Activated CD4-positive, alpha-beta T cell treated with anti-CD3 and anti-CD28 coated beads, Interleukin-2, Interleukin-6, amounts not matched to agents 100 ng/mL and 50 ng/mL, durations not matched to agents 16 hours and 8 hours (primary cell): ENCODE data around the gene EFHC1.
"Not testable (repeated sequence)": the region's sequence is repeated elsewhere in the genome, so short reads cannot be mapped to it uniquely, and the experiment has no call there.

ENCODE experiments used
- DNase-seq: peaks from one replicate; pipeline ENCODE4 v3.0.0-alpha.2; 2020

Gene EFHC1

DNA sequence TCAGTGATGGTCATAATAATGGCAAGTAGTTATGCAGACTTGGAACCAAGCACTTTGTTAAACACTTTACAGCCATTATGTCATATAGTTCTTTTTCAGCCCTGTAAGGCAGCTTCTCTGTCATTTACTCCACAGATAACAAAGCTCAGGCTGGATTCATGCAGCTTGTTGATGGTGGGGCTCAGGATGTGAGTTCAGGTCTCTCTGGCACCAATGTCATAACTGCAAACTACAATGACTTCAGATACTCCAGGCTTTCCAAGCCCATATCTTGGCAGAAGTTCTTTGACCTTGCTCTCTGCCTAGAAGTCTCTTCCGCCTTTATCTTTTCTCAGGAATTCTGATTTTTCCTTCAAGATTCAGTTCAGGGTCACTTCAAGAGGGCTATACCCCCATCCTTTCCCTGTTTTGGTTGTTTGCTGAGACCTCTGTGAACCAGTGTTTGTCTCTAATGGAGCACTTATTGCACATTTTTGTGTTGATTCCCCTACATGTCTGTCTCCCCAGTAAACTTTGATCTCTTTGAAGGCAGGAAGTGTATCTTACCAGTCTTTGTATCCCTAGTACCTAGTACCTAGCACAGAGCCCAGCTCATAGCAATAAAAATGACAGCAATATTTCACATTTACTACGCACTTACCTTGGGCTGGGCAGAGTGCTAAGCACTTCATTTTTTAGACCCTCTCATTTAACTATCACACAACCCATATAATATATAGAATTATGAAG lies 19.7 kb upstream of the EFHC1 start:
- DNase-seq: no peak

DNA sequence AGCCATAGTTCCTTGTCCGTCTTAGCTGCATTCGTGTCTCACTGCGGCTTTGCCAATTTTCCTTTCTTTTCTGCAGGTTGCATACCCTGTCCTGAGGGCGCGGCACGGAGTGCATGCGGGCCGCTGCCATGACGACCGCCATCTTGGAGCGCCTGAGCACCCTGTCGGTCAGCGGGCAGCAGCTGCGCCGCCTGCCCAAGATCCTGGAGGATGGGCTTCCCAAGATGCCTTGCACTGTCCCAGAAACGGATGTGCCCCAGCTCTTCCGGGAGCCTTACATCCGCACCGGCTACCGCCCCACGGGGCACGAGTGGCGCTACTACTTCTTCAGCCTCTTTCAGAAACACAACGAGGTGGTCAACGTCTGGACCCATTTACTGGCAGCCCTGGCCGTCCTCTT lies 17.1 kb upstream of the EFHC1 start:
- DNase-seq: no peak

DNA sequence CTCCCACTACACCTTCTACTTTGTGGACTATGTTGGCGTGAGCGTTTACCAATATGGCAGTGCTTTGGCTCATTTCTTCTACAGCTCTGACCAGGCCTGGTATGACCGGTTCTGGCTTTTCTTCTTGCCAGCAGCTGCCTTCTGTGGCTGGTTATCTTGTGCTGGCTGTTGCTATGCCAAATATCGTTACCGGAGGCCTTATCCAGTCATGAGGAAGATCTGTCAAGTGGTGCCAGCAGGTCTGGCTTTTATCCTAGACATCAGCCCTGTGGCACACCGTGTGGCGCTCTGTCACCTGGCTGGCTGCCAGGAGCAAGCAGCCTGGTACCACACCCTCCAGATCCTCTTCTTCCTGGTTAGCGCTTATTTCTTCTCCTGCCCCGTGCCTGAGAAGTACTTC lies 16.5 kb upstream of the EFHC1 start:
- no peak for DNase-seq

DNA sequence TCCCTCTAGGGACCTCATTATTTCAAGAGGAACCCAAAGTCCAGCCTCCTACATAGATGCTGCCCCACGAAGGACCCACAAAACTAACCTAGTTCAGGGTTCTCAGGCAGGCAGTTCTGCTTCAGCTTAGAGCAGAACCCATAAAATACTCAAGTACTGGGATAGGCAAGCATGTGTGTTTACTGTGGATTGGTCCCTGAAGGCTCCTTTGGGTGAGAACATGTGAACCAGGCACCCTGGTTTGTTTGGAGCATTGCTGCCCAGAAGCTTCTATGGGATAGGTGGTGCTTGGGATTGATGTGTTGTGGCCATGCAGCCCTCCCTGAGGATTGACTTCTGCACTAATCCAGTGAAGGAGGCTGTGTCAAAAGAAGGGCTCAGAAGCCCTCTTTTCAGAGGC lies 14.9 kb upstream of the EFHC1 start:
- DNase-seq: no peak

DNA sequence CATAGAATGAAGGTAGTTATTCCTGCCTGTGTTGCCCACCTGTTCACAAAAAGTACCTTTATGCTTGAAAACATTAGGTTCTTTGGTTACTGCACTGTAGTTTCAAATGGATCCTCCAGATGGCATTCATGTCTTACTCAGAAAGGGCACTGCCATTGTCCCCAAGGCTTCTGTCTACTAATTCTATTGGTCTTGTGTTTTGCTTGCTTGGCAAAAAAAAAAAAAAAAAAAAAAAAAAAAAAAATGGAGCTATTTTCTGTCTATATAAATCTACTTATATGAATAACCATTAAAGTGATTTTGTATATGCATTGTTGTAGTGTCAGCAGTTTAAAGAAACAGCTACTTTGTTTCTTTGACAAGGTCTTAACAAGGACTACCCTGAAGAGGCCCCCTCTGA lies 12.7 kb upstream of the EFHC1 start:
- peak; percentile 50 for DNase-seq

DNA sequence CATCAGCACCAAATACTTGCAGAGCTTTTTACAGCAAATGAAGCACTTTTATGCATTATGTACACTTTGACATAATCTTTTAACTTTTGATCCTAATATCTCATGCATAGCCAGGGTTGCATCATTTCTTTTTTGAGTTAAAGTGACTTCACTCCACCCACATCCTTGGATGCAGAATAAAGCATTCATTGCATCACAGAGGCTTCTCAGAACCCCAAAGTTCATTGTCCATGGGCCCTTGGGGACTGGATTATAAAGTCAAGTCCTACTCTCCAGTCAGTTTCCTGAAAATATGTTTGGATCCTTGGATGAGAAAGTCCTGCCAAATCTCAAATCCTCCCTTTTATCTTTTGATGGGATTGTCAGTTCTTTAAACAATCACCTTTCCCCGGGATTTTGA lies 10.6 kb upstream of the EFHC1 start:
- no peak for DNase-seq

DNA sequence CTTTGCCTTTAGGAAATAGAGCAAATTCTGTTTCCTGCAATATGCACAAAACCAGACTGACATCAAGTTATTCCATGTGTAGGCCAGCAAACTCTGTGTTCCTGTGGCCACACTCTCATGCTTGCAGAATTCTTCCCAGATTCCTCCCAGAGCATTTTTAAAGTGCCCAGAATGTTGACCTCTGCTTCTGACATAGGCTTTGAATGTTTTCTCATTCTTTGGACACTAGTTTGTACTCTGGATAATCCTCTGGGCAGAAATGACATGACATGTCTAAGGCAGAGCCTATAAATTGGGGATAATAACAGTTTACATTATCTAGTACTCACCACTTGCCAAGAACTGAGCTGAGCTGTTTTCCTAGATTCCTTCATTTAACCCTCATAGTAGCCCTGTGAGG lies 9.2 kb upstream of the EFHC1 start:
- no peak for DNase-seq

DNA sequence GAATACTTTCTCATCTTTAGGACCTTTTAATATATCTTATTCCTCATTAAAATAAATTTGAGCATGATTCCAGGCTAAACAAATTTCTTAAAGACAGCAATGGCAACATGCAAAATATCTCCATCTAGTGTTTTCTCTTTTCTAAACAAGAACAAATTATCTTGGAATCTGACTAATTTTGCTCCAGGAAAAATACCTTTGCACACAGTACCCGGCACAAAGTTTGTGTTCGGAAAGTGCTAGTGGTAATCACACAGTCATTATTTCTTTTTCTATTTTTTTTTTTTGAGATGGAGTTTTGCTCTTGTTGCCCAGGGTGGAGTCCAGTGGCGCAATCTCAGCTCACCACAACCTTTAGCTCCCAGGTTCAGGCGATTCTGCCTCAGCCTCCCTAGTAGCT lies 8.2 kb upstream of the EFHC1 start:
- no peak for DNase-seq

DNA sequence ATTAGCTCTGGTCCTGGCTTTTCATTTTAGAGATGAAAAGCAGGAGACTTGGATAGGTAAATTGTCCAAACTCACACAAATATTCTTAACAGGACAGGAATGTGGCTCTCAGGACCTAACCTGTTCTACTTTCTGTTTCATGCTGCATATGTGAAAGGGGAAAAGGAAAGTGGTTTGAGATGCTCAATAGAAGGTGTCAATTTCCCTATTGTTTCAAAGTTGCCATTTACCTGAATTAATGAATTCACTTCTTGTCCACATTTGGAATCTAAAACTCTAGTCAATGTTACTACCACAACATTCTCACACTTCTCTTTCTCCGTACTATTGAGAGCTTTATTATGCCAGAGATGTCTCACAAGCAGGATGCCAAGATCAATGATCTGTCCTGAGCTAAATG lies 4.8 kb upstream of the EFHC1 start:
- DNase-seq: no peak

DNA sequence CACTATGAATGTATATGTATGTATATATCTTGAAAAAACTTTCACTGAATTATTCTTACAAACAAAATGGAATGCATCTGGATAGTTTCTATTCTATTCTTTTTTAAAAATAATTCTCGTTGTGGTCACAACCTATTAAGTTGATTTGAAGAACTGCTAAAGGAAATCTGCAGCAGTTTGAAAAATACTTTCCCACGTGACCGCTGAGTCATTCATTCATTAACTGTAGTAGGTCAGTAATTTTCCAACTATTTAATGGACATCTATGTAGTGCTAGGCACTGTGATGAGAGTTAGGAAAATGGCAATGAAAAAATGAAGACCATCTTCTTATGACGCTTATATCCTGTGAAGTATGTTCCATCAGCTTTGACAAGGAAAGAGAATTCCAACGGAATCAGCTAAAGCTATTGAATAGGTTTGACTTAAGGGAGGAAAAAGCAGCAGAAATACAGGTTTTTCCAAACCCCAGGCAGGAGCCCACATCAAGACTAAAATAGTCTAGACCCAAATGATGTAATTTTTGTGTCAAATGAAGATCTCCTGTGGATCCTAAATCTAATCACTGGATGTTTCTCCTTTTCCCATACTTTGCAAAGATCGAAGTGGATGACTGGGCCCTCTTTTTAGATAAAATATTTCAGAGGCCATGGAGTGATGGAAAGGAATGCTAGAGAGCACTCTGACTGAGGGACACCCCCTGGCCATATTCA lies 4.1 kb upstream of the EFHC1 start:
- DNase-seq: no peak

DNA sequence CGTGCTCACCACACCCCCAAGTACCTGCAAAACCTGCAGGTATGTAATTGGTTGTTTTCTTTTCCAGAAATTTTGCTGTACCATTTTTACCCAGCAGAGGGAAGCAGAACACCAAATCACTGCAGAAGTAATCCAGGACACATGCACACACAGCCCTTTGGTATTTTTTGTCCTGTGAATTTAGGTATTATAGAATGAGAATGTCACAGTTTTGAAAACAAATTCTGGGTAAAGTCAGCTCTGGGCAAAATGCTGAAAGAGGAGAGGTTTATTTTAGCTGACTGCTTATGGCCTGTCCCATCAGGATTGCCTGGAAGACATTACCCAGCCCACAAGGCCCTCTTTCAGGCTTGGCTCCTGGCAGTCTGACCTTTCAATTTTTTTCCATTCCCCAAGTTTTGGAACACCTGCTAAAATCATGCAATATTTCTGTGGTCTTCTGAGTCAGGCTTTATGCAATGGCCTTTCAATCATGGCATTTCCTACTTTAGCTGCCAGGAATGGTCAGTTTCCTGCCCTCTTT lies 3.5 kb upstream of the EFHC1 start:
- peak; percentile 78 for DNase-seq

DNA sequence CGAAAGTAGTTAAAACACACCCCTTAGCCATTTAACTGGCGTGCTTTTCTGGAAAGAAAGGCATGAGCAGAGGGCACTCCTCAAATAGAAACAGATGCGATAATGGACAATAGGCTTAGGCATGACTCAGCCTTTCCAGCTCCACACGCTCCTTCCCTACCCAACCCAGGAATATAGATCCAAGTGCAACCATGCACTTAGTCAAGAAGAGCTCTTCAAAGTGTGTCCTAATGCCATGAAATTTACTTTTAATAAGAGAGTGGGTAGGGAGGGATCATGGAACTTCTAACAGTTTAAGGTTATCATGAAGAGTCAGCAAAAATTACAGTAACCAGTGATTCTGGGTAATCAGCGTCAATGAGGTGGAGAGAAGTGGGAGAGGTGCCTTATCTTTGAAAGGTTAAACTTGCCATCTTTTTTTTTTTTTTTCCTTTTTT lies 2.4 kb upstream of the EFHC1 start:
- no peak for DNase-seq

DNA sequence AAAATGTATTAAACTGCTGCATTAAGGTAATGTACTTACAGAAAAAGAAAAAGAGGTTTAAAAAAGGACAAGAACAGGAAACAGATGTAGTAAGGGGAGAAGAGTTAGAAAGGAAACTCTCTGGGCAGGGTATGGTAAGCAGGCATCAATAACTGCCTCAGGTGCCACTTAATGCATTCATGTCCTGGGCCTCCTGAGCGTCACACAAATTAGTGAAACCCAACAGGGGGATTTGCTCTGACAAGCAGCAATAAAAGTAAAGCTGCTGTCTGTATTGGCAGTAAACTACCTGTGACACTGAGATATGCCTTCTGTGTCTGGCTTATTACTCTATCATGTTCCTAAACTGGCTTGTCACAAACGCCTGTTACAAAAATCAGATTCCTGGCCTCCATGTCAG lies 1.5 kb upstream of the EFHC1 start:
- DNase-seq: no peak

DNA sequence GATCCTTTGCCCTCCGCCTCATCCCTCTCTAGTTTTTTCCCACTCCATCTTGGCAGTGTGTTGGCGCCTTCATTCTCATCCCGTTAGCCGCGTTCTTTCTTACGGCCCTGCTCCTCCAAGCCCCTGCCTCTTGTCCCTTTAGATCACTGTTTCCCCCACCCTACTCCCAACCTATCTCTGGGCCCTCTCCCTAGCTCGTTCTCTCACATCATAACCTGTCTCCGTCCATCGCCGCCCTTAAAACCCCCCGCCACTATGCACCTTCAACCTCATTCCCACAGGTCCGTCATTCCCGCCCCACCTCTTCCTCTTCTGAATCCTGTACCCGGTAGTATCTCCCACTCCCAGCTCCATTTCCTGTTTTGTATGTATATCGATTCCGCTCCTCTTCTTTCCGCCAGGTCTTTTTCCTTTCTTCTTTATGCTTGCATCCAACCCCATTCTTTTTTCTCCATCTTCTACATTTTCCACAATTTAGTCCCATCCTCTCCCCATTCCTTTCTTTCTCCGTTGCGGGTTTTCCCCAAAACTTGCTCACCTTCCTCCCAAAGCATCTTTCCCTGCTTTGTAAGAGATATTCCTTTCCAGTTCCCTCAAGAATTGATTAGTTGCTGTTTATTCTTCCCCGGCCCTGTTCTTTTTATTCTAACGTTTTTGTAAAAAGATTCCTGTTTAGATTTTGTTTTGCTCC lies 671 bp downstream of the EFHC1 start:
- DNase-seq: no peak

DNA sequence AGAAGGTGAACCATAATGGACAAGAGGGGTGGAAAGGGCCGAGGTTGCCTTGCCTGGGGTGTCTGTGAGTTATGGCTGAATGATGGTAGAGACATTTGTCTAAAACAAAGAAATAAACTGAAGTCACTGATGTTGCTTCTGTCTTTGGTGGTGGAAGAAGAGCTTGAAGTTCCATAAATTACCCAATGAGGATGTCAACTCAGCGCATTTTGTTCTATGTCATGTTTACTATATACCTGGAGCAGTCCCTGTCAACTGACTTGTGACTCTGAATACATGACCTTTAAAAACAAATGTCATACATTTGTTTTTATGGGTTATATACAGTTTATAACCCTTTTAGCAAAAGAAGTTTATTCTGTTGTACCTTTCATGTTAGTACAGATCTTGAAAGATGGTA lies 2.0 kb downstream of the EFHC1 start:
- no peak for DNase-seq

DNA sequence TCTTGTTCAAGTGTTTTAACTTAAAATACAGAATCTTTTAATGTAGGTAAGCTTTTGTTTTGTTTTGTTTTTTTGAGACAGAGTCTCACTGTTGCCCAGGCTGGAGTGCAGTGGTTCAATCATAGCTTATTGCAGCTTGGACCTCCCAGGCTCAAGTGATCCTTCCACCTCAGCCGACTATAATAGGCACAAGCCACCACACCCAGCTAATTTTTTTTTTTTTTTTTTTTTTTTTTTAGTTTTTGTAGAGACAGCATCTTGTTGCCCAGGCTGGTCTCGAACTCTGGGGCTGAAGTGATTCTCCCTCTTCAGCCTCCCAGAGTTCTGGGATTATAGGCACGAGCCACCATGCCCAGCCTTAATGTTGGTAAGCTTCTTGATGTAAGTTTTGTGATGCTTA lies 3.3 kb downstream of the EFHC1 start:
- no peak for DNase-seq

DNA sequence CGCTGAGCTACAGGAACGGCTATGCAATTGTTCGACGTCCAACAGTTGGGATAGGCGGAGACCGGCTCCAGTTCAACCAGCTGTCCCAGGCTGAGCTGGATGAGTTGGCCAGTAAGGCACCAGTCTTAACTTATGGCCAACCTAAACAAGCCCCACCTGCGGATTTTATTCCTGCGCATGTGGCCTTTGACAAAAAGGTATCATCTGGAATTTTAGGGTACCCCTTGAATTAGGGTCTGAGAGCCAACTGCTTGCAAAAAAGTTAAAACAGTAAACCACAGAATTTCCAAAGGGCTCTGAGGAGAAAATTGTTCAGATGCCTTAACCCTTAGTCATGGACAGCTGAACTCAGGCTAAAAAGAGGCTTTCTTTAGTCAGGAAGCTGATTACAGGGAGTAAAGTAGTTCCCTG lies 3.8 kb downstream of the EFHC1 start:
- no peak for DNase-seq

DNA sequence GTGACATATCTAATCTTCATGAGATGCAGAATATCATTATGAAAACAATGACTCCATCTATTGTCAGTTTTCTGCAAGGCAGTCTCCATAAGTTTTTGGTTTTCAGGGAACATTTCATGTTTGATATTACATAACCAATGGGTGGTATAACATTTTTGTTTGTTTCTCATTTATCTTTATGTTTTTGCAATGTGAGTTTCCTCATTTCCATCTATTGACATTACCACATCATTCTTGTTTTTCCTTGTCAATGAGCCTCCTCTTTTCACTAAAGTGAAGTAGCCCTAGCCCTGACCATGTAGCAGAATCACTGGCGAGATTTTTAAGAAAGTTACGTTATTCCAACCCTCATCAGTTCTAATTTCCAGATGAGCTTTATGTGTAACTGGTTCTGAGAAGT lies 4.4 kb downstream of the EFHC1 start:
- no peak for DNase-seq

DNA sequence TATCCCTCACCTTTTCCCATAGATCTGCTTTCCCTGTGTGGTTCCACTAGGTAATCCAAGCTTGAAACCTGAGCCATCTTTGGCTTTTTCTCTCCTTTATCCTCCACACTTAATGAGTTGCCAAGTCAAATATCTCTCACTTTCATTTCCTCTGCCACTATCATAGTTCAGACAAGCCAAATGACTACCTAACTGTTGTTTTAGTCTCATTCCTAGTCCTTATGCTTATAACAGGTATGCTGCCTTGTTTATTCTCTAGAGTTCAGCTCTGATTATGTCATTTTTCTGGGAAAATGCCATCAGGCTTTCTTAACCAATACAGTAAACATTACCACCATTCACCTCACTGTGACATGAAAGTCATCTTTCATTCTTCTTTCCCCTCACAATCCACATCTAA lies 6.5 kb downstream of the EFHC1 start:
- DNase-seq: no peak

DNA sequence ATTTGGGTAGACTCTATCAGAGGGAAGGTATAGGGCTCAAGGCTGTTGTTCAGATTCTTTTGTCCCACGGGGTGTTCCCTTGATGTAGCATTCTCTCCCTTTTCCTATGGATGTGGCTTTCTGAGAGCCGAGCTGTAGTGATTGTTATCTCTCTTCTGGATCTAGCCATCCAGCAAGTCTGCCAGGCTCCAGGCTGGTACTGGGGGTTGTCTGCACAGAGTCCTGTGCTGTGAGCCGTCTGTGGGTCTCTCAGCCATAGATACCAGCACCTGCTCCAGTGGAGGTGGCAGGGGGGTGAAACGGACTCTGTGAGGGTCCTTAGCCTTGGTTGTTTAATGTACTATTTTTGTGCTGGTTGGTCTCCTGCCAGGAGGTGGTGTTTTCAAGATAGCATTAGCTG lies 13.2 kb downstream of the EFHC1 start:
- not testable (repeated sequence) for DNase-seq

DNA sequence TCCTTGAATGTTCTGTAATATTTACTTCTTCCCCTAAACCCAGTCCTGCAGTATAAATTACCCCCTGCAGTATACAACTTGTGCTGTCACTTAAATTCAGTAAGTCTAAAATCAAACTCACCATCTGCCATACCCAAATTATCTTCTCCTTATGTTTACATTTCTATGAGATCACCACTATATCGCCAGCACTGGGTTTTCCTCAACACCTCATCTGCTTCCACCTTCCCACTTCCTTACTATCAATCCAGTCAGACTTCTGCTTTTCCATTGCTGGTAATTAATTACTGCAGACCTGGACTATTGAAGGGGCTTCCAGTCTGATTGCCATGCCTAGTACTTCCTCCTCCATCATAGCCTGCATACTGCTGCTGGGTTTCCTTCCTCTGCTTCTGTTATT lies 15.2 kb downstream of the EFHC1 start:
- no peak for DNase-seq

DNA sequence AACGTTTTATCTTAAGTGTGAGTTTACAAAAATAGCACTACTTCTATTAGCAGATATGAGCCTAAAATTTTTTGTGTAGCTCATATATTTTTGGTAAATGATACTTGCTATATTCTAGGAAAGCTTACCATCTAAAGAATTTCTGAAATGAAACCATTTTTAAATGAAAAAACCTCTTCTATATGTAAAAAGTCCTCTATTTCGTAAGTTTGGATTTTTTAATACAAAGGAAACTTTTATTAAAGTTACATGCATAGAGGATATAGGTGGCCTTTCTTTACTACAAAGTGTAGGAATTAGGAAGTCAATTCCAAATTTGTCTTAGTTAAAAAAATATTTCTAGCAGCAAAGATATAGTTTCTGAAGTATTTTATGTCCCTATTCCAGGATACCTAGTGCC lies 18.8 kb downstream of the EFHC1 start:
- no peak for DNase-seq

DNA sequence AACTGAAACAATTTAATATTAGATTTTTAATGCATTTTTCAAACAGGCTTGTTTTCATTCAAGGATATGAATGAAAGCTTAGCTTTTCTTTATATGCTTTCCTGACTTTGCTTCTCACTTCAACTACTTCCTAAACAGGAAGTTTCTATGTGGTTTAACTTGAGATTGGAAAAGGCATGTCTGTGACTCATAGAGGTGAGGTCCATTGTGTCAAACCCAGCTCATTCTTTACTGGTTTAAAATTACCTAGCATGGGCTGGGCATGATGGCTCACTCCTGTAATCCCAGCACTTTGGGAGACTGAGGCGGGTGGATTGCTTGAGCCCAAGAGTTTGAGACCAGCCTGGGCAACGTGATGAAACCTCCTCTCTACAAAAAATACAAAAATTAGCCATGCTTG lies 34.4 kb downstream of the EFHC1 start:
- no peak for DNase-seq

DNA sequence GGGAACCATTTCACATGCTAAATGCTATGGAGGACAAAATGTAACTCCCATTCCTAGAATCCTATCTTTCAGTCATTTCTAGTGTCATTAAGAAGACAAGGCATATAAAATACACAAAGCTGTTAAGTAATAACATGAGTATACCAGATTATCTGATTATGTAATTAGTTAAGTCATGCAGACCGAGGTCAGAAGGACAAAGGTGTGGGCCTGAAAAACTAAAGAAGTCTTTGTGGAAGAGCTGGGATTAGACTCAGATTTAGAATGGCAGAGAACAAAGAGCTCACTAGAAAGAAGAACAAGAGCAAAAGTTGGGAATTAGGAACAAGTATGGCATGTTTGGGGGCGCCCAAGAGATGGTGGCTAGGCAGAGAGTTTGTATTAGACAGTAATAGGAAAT lies 37.0 kb downstream of the EFHC1 start:
- no peak for DNase-seq
